OCI-LY7 (cell line): ENCODE measurements around the gene CRIP1.

Source experiments
- EZH2phosphoT487 ChIP-seq: fragments of 200-600 bp; sonication (generic); IDR thresholded peaks from 2 replicates; pipeline ENCODE4 v1.6.1; 2018; ENCODE audit warnings: low read depth, borderline replicate concordance, mild to moderate bottlenecking, mixed run types, antibody characterized with exemption, low read length, moderate library complexity, mixed read lengths
- TF ChIP-seq, protein P1 (sequence below): fragments of 200-600 bp; sonication (generic); conservative IDR thresholded peaks from 2 replicates; pipeline ENCODE4 v1.5.1; 2014; ENCODE audit warnings: mild to moderate bottlenecking, antibody characterized with exemption, low read length, moderate library complexity, mixed read lengths

DNA sequence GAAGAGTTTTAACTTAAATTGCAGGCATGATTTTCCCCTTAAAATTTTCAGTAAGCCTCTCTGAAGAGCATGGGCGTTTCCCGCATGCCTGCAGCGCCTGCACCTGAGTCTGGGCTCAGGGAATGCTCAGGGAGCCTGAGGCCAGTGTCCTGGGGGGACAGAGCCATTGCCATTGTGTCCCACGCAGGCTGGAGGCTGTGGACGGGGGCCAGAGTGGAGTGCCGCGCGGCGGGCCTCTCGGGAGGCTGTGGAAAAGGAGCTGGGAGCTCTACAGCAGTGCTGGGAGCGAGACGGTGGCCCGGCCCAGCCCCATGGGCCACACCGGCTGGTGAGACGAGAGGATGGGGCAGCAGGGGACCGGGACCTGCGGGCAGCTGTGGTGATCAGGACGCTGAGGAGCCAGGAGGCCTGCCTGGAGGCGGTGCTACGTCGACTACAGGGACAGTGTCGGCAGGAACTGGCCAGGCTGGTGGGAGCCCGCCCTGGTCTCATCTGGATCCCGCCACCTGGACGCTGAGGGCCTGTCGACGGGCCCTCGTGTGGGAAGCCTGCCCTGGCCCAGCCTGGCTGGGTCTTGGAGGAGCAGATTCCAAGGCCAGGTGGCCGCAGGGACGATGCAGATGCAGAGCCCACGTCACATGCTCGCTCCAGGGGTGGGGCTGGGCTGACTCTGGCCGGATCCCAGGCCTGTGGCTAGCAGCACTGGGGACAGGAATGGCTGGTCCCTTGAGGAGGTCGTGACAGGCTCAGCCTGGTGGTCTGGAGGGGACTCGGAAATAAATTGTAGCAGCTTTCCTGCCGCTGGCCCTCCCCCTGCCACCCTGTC is 12.0 kb downstream of the CRIP1 start:
- TF ChIP-seq, protein P1, sequence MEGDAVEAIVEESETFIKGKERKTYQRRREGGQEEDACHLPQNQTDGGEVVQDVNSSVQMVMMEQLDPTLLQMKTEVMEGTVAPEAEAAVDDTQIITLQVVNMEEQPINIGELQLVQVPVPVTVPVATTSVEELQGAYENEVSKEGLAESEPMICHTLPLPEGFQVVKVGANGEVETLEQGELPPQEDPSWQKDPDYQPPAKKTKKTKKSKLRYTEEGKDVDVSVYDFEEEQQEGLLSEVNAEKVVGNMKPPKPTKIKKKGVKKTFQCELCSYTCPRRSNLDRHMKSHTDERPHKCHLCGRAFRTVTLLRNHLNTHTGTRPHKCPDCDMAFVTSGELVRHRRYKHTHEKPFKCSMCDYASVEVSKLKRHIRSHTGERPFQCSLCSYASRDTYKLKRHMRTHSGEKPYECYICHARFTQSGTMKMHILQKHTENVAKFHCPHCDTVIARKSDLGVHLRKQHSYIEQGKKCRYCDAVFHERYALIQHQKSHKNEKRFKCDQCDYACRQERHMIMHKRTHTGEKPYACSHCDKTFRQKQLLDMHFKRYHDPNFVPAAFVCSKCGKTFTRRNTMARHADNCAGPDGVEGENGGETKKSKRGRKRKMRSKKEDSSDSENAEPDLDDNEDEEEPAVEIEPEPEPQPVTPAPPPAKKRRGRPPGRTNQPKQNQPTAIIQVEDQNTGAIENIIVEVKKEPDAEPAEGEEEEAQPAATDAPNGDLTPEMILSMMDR = no peak
- no peak for TF ChIP-seq EZH2phosphoT487
